H4 (cell line): ENCODE results near the gene MAB21L3. TPM values are rescaled to one million over a fixed set of nuclear protein-coding genes. Genes with fewer than 3 reads are reported as not detected.
A peak's percentile ranks its signal among the peaks of the same experiment; 100 is the strongest.

Experiments used
- DNase-seq: peaks from one replicate; pipeline ENCODE4 v3.0.0-alpha.2; 2015; ENCODE audit warnings: low spot score
- total RNA-seq: library from RNA; depleted of rRNA; stranded (reverse); fragments of >200 nt; shearing (Covaris generic); gene quantifications from 2 replicates; pipeline ENCODE4 v1.2.3, GENCODE V29; 2014; rRNA removed

MAB21L3 gene
- not detected in 2 replicates for total RNA-seq

- DNase-seq: no peak
Observed at GRCh38 chr1:116110567-116111523, at the start of gene MAB21L3. Gene MAB21L3, plus strand, starts transcription at chr1:116111399. Its CDS starts 1,217 bp downstream, at chr1:116112616.

GRCh38 chr1:116062201-116062600 is 49.0 kb upstream of the MAB21L3 start:
- DNase-seq: no peak

GRCh38 chr1:116064616-116065015 is 46.6 kb upstream of the MAB21L3 start:
- DNase-seq: no peak

GRCh38 chr1:116066868-116067565 is 44.2 kb upstream of the MAB21L3 start:
- peak; percentile 3 for DNase-seq

GRCh38 chr1:116067566-116067890 is 43.7 kb upstream of the MAB21L3 start:
- peak; percentile 17 for DNase-seq

GRCh38 chr1:116075575-116075974 is 35.6 kb upstream of the MAB21L3 start:
- no peak for DNase-seq

- no peak for DNase-seq
Observed at GRCh38 chr1:116075990-116076389, 35.2 kb upstream of the MAB21L3 start.

- DNase-seq: no peak
Observed at GRCh38 chr1:116076831-116077230, 34.4 kb upstream of the MAB21L3 start.

GRCh38 chr1:116078699-116079223 is 32.4 kb upstream of the MAB21L3 start:
- no peak for DNase-seq

- no peak for DNase-seq
Observed at GRCh38 chr1:116087628-116088027, 23.6 kb upstream of the MAB21L3 start.

- no peak for DNase-seq
Observed at GRCh38 chr1:116089870-116090269, 21.3 kb upstream of the MAB21L3 start.

GRCh38 chr1:116091083-116091482 is 20.1 kb upstream of the MAB21L3 start:
- DNase-seq: no peak

GRCh38 chr1:116092752-116093489 is 18.3 kb upstream of the MAB21L3 start:
- no peak for DNase-seq

- DNase-seq: no peak
Observed at GRCh38 chr1:116095027-116095426, 16.2 kb upstream of the MAB21L3 start.

- no peak for DNase-seq
Observed at GRCh38 chr1:116096013-116096618, 15.1 kb upstream of the MAB21L3 start.

- no peak for DNase-seq
Observed at GRCh38 chr1:116097626-116098025, 13.6 kb upstream of the MAB21L3 start.

GRCh38 chr1:116099379-116099778 is 11.8 kb upstream of the MAB21L3 start:
- no peak for DNase-seq

- DNase-seq: no peak
Observed at GRCh38 chr1:116099919-116100318, 11.3 kb upstream of the MAB21L3 start.

- no peak for DNase-seq
Observed at GRCh38 chr1:116104667-116105066, 6.5 kb upstream of the MAB21L3 start.

GRCh38 chr1:116105996-116106395 is 5.2 kb upstream of the MAB21L3 start:
- no peak for DNase-seq

GRCh38 chr1:116106646-116107045 is 4.6 kb upstream of the MAB21L3 start:
- no peak for DNase-seq

- DNase-seq: no peak
Observed at GRCh38 chr1:116107371-116107770, 3.8 kb upstream of the MAB21L3 start.
